ENCODE data around the gene SURF4.
"Not testable (repeated sequence)": the region's sequence is repeated elsewhere in the genome, so short reads cannot be mapped to it uniquely, and the experiment has no call there.

The SURF4 gene

DNA sequence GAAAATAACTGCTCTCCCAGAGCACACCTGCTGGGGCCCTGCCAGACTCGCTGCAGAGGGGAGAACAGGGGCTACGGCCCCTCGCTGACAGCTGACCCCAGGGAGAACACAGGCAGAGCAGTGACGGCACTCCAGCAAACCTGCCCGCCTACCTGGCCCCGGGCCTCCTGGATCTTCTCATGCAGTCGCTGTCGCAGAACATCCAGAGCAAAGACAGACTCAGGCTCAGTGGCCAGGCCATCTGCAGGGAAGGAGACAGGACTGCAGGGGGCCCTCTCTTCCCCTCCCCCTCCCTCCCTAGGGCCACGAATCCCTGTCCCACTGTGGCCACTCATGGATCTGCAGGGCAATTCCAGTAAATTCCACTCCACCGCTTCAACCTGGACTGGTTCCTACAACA, 42.3 kb downstream of the SURF4 start:
- DNase-seq (ENCODE audit: low spot score) = no peak

- DNase-seq (ENCODE audit: low spot score) = no peak
These were observed 42.8 kb downstream of the SURF4 start for GRCh38 chr9:133333011-133333410.

- DNase-seq (ENCODE audit: low spot score) = no peak
These were observed 43.5 kb downstream of the SURF4 start for GRCh38 chr9:133332381-133332730.

DNA sequence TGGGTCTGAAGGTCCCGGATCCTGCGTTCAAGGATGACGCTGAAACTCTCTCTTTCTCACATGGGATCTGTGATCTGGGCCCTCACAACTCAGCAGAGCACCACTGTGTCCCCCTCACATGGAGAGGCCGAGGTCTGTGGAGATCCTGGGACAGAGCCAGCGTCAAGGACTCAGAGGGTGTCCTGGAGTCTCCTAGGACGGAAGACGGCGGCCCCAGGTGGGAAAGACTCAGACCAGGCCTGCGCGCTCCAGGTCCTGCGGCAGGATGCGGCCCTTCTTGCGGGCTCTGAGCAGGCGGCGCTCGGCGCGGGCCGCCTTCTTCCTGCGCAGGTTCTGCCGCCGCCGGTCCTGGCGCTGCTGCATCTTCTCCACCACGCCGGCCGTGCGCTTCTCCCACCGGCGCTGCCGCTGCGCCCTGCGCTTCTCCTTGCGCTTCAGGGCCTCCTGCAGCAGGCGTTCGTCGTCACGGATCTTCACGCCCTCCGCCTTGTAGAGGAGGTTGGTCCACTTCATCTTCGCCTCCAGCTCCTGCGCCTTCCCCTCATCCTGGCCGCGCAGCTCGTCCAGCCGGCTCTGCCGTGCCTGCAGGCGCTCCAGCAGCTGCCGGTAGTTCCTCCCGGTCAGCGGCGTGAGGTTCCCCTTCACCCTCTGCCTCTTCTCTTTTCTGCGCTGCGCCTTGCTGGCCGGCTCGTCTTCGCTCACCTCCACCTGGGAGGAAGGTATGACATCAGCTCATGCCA, 44.0 kb downstream of the SURF4 start:
- no peak for DNase-seq (ENCODE audit: low spot score)

DNA sequence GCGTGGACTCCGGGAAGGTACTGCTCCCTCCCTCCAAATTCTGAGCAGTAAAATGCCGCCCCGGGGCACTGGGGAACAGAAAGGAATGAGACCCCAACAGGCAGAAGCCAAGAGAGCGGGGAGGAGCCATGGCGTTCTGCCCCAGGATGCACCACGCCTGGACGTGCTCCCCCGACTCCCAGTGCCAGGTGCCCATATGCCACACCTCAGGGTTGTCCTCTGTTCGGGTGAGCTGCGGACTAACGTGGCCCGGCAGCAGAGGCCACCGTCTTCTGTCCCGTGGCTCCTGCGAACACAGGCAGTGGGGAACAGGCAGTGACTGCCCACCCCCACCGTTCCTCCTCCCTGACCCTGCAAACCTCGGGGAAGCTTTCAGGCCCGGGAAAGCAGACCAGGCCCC, 44.6 kb downstream of the SURF4 start:
- DNase-seq (ENCODE audit: low spot score) = no peak

DNA sequence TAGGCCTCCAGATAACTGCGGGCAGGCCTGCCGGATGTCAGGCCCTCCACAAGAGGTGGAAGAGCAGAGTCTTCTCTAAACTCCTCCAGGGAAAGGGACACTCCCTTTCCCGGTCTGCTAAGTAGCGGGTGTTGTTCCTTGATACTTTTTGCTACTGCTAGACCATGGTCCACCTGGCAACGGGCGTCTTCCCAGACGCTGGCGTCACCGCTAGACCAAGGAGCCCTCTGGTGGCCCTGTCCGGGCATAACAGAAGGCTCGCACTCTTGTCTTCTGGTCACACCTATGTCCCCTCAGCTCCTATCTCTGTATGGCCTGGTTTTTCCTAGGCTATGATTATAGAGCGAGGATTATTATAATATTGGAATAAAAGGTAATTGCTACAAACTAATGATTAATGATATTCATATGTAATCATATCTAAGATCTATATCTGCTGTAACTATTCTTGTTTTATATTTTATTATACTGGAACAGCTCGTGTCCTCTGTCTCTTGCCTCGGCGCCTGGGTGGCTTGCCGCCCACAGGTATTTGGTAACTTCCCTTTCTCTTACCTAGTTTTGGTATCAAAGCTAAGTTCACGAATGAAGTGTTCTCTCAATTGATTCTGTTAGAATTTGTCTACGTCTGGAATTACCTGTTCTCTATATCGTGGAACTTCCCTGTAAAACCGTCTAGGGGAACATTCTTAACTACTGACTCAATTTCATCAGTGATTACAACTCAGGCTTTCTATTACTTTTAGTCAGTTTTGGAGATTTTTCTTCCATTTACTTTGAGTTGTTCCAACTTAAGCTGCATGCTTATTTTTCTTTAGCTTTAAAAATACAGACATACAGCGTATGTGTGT, 46.3 kb downstream of the SURF4 start:
- not testable (repeated sequence) for DNase-seq (ENCODE audit: low spot score)

GRCh38 chr9:133327834-133328484, 47.9 kb downstream of the SURF4 start:
- DNase-seq (ENCODE audit: low spot score) = no peak

DNA sequence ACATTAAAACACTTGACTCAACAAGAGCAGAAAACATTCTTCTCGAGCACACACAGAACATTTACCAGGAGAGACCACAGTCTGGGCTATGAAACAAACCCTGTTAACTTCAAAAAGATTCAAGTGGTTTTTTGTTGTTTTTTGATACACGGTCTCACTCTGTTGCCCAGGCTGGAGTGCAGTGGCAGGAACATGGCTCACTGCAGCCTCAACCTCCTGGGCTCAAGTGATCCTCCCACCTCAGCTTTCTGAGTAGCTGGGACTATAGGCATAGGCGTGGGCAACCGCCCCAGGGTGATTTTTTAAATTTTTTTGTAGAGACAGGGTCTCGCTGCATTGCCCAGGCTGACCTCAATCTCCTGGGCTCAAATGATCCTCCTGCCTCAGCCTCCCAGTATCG, 48.8 kb downstream of the SURF4 start:
- not testable (repeated sequence) for DNase-seq (ENCODE audit: low spot score)

DNA sequence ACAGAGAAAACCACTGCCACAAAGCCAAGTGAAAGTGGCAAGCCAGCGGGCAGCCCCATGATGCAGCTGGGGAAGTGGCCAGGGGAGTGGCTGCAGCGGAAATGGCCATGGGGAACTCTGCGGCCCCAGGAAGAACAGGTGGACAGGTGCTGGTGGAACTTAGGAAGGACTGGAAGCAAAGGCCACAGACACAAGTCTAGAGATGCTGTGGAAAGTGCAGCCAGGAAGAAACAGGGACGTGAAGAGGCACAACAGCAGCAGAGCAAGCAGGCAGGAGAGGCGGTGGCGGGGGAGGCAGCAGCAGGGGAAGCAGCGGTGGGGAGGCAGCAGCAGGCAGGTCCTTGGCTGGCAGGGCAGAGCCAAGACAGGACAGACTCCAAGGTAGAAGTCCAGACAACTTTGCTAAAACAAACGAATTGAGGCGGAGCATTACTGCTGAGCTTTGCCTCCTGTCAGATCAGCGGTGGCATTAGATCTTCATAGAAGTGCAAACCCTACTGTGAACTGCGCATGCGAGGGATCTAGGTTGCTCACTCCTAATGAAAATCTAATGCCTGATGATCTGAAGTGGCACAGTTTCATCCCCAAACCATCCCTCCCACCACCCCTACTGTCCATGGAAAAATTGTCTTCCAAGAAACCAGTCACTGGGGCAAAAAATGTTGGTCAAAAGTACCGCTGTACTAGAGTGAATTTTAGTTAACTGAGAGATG, 51.7 kb downstream of the SURF4 start:
- no peak for DNase-seq (ENCODE audit: low spot score)

GRCh38 chr9:133323211-133323610, 52.6 kb downstream of the SURF4 start:
- no peak for DNase-seq (ENCODE audit: low spot score)

- DNase-seq (ENCODE audit: low spot score) = no peak
These were observed 53.2 kb downstream of the SURF4 start for GRCh38 chr9:133322701-133323100.

DNA sequence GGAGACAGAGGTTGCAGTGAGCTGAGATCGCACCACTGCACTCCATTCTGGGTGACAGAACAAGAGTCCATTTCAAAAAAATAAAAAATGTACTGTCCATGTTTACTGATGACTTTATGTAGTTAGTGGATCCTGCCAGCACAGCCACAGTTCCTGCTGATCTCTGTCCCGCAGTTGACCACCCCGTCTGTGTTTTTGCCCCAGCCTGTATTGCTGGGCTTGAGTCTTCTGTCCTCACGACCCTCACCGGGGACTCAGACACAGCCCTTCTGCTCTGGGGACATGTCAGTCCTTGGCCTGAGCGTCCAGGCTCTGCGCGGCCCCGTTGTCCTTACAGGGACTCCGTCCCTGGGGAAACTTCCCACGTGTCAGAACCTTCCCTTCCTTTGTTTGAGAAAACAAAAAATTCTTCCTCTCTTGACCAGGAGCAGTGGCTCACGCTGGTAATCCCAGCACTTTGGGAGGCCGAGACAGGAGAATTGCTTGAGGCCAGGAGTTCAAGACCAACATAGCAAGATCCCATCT, 54.4 kb downstream of the SURF4 start:
- DNase-seq (ENCODE audit: low spot score) = no peak

DNA sequence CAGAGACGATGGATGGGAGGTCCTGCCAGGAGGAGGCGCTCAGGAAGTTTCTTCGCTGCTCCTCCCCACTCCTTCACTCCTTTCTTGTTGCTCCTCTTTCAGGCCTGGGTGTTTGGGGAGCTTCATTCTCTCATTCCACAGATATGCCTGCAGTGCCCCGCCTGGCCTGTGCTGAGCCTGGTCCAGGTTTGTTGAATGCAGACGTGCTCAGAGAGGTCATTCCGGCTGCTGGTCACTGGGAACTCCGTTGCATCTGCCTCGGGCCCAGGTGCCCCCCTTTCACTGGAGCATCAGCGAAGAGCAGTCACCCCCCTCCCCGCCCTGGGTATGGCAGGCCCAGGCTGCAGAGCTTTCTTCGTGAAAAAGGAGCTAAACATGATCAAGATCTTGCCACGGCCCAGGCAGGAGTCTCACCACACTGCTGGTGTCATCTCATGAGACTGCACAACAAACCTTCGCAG, 55.4 kb downstream of the SURF4 start:
- DNase-seq (ENCODE audit: low spot score) = no peak

- not testable (repeated sequence) for DNase-seq (ENCODE audit: low spot score)
These were observed 58.3 kb downstream of the SURF4 start for GRCh38 chr9:133317551-133317950.

DNA sequence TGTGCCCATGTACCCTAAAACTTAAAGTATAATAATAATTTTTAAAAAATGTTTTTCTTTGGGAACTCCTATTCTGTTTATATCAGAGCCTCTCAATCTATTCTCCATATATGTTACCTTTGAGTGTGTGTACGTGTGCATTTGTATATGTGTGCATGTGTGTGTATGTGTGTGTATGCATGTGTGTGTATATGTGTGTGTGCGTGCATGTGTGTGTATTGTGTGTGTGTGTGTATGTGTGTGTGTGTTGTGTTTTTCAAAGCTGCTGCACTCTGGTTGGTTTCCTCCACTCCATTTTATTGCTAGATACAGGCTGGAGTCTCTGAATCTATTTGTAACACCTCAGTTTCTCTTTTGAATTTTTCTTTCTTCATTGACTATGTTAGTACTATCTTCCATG, 59.9 kb downstream of the SURF4 start:
- DNase-seq (ENCODE audit: low spot score) = no peak

Measured in NAMALWA (cell line).